Measurements from ENCODE around the gene LARGE1.

LARGE1 gene

DNA sequence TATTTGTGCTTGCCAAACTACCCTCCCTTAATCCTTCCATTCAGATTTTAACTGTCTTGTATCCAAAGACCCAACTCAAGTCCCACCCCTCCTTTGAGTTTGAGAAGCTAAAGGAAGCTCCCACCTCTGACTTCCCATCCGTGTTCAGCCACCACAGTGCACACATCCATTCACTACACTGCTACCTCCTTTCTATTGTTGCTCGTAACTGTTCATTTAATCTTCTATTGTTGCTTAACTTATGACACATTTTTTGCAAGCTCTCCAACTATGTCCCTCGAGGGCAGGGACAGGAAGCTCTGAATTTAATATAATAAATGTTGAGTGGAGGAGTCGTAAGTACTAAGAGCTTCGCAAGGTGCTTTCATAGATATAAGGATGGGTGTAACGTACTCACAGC is 10.4 kb downstream of the LARGE1 start:
- DNase-seq = no peak

DNA sequence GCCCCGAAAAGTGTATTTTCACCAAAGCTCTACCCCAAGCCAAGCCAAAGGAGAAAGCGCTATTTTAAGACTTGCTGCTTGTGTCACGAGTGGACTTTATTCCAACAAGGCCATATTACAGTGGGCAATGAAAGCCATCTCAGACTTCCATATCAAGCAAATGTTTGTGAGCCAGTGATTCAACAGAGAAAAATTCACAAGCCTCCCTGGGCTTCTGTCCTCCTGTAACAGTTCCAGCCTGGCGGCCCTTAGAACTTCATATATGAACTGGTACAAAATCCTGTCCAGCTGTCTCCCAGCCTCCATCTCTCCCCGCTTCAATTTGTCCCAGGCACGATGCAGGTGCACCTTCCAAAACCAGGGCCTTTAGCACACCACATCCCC is 11.2 kb downstream of the LARGE1 start:
- no peak for DNase-seq

DNA sequence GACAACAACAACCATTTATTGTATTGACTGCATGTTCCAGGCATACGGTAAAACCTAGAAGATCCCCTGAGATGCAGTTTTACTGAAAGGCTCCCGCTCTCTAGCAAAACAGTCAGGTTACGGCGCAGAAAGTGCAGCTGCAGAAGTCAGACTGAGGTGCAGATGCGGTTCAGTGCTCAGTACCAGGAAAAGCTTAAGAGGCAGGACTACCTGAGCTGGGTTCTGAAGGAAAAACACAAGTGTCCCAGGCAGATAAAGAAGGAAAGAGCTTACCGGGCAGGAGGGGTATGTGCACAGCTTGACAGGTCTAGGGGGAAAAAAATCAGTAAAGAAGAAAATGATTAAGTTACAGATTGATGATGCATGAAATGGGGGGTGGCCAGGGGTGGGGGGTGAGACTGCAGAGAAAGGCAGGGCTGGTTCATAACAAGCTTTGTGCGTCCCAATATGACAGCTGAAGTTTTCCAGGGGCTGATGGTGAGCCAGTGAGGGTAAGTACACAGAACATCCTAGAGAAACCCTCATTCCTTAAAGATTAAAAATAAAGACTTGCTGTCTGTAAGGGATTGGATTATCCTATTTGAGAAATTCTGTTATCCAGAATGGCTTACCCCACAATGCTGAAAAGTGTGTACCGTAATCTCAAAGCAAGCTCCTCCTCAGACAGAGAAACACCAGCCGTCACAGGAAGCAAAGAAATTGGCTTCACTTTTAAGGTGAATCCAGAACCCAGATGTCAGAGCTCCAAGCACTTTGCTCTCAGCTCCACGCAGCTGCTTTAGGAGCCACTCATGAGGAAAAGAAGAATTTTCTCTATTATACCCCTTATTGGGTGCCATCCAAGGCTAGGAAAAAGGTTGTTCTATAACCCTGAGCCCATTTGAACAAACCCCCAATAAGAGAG is 11.9 kb downstream of the LARGE1 start:
- no peak for DNase-seq

DNA sequence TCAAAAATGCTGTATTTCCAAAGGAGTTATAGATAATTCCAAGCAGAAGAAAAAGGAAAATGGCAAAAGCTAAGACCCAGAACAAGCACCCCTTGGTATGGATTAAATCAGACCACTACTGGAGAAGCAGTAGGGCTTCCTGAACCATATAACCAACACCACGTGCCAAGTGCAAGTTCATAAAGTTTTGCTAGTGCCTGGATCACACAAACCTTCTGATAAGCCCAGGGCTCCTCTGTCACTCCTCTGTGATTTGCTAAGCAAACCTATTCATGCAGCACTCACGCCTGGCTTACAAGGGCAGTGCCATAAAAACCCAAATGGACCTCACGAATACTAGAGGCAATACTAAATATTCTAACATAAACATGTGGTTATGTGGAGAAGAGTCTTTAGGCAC is 13.3 kb downstream of the LARGE1 start:
- no peak for DNase-seq

DNA sequence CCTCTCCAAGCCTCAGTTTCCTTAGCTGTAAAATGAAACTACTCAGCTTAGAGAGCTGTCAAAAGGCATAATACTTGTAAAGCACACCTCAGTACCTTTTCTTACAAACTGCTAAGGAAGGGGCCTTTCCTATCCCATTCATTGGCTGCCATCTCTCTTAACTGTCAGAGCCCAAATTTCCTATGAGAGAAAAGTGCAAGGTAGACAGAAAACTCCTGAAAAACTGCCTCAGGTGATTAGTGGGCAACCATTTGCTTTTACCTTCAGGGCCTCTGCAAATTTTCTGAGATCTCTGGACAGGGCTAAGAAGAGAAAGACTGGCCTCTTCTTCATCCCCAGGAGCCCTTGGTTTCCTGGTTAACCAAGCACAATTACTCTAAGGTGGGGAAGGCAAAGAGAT is 13.8 kb downstream of the LARGE1 start:
- no peak for DNase-seq

DNA sequence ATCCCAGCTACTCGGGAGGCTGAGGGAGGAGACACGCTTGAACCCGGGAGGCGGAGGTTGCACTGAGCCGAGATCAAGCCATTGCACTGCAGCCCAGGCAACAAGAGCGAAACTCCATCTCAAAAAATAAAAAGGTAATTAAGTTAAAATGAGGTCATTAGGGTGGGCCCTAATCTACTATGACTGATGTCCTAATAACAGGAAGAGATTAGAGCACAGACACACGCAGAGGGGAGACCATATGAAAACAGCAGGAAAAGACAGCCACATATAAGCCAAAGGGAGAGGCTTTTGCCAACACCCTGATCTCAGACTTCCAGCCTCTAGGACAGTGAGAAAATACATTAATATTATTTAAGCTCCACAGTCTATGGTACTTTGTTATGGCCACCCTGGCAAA is 17.3 kb downstream of the LARGE1 start:
- DNase-seq = no peak

DNA sequence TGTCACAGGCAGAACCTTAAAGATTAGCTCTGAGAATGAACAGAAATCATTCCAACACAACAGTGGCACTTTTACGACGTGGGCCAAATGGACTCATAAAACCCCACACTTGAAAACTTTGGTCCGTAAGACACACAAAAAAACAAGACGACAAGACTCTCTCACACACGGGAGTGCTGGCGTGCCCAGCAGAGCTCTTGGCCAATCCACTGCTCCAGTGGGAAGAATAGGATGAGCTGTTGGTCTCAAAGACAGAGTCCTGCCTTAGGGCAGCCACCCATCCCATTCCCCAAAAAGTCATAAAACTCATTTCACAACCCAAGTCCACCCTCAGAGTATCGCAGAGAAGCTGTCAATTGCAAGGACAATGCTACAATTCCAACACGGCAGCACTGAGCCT is 18.2 kb downstream of the LARGE1 start:
- no peak for DNase-seq

DNA sequence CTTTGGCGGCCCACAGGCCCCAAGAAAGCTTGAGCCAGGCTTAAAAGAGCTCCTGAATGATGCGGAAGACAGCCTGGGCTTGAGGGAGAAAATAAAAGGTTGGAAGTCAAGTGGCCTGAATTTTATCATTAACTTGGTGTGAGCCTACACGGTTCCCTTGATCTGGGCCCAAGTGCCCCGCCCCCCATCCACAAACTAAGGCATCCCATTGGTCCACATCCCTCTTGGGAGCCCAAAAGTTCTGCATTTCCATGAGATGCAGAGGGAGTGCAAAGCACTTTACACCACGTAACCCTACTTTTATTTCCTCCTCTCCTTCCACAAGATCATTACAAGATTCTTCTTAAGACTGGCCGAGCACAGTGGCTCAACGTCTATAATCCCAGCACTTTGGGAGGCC is 22.2 kb downstream of the LARGE1 start:
- no peak for DNase-seq

DNA sequence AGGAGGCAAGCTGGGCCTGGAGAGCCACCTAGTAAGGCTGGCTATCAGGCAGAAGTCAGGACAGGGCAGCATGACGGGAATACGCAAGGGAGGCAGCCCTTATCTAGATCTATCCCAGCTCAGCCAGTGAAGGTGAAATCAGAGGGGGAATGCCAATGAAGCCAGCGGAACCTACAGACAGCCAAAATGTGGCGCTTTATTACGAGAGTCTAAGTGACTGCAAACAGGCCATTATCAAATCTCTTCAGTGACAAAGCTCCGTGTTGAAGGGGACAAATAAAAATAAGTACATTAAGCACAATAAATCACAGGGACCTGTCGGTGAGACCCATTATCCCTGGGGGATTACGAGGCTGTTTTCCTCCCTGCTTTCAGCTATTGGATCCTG is 22.8 kb downstream of the LARGE1 start:
- DNase-seq = no peak

DNA sequence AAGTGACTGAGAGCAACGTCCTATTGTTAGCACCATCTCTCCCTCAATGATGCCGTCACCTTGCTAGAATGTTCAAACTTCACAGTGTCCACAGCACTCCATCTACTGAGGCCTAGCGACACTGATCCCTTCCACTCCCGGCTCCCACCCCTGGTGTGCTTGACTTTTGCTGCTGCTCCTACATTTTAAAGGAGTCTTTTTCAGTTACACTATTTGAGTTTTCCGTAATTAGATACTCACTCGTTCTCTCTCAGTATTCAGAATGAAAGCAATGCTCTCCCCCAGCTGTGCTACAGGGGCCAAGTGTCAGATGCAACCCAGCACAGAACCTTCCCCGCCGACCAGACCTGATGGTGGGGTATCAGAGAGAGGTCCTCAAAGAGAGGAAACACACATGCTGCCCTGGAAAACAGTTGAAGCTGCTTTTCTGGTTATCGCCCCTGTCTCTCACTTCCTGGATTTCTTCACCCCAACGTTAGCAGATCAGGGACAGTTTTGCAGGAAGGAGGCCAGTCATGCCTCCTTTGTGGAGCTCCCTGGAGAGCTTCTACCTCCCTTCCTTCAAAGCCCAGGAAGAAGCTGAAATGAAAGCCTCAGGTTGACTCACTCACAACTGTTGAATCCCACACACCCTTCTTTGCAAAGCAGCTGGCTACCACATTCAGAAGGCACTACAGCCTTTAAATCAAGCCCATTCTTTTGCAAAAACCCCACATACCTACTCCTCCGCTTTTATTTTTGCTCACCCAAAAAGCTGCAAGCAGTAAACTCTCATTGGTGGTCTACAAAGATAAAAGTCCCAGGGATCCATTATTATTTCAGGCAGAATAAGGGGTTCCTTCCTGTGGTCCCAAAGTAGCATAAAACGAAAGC is 23.5 kb downstream of the LARGE1 start:
- DNase-seq = no peak

DNA sequence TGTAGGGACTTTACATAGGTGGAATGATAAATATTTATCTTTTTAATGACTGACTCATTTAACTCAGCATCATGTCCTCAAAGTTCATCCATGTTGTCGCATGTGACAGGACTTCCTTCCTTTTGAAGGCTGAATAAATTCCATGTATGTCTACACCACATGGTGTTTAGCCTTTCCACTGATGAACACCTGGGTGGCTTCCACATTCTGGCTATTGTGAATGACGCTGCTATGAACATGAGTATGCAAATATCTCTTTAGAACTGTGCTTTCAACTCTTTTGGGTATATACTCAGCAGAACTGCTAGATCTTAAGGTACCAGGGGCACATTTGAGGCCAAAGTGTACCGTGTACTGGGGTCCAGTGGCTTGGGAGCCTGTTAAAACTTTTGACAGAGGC is 24.1 kb downstream of the LARGE1 start:
- no peak for DNase-seq

DNA sequence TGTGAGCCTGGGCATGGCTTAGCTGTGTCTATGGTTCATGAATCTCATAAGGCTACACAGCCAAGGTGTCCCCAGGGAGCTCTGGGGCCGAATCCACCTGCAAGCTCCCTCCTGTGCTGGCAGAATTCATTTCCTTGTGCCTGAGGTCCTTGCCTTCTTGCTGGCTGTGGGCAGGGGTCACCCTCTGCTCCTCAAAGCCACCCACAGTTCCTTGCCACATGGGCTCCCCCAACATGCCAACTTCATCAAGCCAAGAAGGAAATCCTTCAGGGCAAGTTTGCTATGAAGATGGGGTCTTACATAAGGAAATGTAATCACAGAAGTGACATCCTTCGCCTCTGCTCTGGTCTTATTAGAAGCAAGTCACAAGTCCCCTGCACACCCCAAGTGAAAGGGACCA is 24.8 kb downstream of the LARGE1 start:
- DNase-seq = no peak

DNA sequence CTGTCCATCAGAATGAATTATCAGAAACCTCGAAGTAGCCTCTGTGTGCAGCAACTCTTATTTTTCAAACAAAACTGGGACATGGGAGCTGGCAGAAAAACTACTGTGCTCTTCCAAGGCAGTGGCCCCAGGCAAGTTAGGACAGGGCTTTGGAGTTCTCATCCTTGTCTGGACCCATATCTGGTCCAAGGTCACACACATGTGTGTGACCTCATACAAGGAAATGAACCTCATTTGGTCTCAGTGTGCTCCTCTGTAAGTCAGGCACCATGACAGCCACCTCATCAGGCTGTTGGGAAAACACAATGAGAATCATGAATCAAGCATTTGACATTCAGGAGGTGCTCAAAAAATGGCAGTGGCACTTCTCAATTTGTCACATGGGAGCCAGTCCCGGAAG is 25.8 kb downstream of the LARGE1 start:
- no peak for DNase-seq

DNA sequence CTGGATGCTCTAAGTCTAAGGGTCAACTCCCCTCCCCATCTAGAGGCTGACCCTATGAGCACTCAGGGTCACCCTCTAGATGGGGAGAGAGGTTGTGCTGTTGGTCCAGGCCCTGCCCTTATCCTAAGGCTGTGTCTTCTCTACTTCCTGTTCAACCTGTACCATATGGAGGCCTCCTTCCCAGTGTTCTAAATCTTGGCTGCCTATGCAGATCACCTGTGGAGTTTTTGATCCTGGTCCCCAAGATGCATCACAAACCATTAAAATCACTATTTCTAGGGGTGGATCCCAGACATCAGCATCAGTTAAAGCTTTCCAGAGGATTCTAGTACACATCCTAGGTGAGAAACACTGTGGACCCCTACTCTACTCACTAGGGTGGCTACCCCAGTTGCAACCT is 26.2 kb downstream of the LARGE1 start:
- no peak for DNase-seq

DNA sequence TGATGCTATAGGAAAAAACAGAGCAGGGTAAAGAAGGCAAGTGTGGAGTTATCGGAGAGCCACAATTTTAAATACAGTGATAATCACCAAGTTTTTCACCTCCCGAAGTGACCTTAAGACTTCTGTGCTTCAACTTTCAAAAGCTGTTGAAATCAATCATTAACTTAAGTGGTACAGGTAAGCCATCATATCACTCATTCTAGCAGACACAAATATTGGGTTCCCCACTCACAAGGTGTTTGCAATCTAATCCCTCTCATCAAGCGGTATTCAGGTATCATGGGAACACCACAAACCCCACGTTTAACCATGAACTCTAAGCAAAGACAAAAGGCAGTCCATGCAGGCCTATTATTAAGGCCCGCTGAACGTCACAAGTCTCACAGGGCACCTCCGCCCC is 26.8 kb downstream of the LARGE1 start:
- no peak for DNase-seq

DNA sequence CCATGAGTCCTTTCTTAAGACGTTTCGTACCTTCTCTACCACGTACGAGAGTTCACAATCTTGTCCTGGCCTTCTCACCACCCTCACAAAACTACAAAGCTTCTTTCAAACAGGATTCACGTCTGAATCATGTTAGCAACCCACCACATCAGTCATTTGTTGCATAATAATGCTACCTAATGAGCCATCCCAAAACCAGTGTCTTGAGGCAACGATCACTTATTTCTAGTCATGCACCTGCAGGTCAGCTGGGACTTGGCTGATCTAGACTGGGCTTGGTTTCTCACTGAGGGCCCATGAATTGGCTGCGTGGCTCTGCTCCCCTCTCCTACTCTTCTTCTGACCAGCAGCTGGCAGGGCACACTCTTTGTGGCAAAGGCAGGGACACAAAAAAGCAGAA is 28.3 kb downstream of the LARGE1 start:
- no peak for DNase-seq

DNA sequence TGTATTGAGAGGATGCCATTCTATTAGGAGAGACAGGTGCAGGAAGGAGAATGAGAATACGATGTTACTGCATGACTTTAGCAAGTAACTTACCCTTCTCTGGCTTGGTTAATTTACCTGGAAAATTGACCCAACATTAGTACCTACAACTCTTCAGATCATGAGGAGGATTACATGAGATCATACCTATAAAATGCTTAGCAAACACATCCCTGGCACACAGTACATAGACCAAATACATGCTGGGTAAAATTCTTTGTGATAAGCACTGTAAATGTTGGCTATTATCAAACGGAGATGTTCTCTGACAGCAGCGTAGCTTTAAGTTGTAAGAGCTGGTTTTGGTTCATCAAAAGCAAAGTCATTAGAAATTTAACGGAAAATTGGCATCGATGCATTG is 28.8 kb downstream of the LARGE1 start:
- DNase-seq = no peak

DNA sequence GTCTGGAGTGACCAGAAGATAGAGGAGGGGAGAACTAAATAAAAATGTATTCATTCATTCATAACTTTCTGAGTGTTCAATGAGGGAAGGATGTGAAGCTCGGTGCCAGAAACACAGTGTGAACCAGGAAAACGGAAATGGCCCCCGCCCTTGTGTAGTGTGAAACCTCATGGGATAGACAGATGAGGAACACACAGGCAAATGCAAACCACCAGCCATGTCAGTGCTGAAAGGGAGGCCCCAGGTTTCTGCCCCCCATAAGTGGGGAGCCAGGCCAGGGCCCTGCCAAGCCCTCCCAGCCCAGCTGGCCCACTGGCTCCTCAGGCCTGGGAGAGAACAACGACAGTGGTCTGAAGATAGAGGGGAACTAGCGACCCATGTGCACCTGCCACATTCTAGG is 30.5 kb downstream of the LARGE1 start:
- no peak for DNase-seq

DNA sequence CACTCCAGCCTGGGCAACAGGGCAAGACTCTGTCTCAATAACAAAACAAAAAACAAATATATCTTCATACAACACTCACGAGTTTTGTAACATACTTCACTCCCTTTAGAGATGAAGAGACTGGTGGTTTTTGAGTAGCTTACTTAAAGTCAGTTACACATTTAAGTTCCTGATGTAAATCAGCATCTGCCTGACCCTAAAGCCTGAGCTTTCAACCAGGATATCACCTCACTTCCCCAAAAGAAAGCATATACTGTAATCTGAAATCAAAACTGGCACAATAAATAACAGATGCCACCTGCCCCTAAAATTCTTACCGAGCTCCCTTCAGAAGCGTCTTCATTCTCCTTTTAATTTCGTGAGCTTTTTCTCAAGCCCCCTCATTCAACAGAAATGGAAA is 31.5 kb downstream of the LARGE1 start:
- no peak for DNase-seq

DNA sequence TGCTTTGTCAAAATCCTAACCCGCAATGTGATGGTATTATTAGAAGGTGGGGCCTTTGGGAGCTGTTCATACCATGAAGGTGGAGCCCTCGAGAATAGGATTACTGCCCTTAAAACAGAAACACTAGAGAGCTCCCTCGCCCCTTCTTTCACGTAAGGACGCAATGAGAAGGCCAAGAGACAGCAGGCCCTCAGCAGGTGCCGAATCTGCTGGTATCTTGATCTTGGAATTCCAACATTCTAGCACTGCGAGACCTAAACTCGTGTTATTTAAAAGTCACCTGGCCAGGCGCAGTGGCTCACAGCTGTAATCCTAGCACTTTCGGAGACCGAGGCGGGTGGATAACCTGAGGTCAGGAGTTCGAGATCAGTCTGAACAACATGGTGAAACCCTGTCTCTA is 33.1 kb downstream of the LARGE1 start:
- DNase-seq = no peak

DNA sequence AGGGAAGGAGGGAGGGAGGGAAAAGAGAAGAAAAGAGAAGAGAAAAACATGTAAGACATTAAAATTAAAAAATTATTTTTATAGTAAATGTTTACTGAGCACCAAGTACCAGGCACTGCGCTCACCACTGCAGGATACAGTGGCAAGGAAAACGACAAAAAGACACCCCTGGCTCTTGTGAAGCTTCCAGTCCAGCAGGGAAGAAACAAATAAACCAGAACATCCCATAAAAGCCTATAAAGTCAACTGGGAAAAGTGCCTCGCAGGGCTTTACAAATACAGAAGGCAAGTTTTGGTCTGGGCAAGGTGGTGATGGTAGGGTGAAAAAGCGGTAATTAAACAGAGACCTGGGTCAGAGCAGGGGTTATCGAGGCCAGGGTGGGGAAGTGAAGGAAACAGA is 33.6 kb downstream of the LARGE1 start:
- no peak for DNase-seq

DNA sequence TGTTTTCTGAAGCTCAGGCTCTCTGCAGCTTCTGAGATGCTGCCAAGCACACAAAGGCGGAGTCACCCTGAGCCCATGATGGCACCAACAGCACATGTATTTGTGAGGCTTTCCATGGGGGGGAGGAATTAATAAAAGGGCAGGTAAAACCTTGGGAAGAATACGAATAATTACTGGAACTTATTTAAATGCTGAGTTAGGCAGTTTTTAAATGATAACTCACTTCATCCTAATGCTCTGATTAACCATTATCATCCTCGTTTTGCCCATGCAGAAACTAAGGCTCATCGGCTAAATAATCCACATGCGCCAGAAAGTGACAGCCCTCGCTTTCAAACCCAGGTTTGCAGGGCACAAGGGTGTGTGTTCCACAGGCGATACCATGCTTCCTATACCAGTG is 35.4 kb downstream of the LARGE1 start:
- DNase-seq = no peak

DNA sequence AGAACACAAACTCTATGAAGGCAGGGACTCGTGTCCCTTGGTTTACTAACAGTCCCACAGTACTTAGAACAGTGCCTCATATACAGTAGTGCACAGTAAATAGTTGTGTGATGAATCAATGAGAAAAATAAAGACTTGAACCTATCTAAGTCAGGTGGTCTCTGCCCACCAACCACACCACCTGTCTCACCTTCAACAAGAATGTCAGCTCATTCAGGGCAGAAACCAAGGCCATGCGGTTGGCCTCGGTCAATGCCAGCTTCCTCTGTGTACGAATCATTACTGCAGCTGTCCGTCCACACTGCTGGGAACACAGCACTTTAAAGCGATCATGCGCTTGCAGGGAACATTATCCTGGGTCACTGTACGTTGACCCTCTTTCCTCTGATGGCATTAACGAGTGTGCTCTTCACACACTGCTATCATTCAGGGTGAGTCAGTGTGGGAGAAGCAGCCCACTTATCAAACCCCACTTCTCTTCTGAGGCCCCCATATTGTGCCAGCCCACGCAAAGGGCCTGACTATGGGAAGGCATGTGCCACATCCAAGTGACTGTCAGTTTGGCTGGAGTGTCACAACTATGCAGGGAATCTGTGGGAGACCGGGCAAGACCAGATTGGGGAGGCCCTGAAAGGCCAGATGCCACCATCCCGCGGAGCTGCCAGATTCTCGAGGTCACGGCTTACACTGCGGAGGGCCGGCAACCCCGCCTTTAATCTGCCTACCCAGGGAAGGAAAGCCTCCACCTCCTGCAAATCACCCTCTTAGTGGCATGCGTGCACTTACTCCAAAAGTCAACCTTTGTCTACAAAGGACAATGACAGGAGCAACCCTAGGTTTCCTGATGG is 36.1 kb downstream of the LARGE1 start:
- no peak for DNase-seq

Data from femur (tissue), 1 donor.